ENCODE data around the gene ZBP1.

Gene ZBP1

DNA sequence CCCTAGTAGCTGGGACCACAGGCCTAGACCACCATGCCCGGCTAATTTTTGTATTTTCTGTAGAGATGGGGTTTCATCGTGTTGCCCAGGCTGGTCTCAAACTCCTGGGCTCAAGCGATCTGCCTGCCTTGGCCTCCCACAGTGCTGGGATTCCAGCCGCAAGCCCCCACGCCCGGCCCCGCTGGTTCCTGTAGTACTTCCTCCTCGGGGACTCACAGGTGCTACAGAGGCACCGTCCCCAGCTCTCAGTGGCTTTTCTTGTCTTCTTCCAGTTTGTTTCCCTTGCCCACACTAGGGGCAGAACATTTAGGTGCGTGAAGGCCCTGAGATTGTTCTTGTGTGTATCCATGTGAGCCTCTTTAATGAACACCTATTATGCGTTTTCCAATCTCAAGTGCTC lies 773 bp upstream of the ZBP1 start:
- TF ChIP-seq POLR2AphosphoS5 (IDR thresholded peaks at IDR 0.05; ENCODE audit: low read depth, low read length) (no peak), TAF1 (IDR thresholded peaks at IDR 0.05; ENCODE audit: borderline replicate concordance, low read depth, low read length) (no peak)
- peak; percentile 27 for FAIRE-seq
- no peak for DNase-seq (ENCODE audit: insufficient read length)

DNA sequence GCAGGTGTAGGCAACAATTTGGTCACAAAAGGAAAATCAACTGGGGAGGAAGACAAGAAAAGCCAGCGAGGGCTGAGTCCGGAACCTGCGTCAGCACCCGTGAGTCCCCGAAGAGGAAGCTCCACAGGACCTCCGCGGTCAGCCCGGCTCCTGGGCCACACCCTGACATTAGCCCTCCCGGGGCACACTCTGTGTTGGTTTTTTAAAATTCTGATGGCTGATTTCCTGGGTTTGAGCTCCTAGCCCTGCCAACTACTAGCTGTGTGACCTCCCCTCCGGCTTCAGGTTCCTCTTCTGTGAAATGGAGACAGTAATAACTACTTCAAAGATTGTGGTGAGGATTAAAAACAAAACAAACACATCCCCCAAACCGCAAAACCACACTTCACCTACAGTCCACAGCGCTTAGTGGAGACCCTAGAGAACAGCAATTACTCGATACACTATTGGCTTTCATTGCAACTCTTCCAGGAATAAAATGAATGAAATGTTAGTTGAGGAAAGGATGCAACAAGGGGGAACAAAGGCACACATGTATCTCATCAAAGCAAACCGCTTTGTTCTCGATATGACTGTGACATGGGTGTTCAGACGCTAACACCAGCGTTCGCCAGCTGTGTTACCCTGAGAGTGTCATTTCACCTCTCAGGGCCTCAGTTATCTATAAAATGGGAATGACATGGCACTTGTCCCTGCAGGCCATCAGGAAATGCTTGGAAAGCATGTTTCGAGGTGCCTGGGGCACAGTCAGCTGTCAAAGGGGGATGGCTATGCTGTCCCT lies 985 bp downstream of the ZBP1 start:
- DNase-seq (ENCODE audit: insufficient read length) = no peak
- no peak for TF ChIP-seq TAF1 (IDR thresholded peaks at IDR 0.05; ENCODE audit: borderline replicate concordance, low read depth, low read length)
- TF ChIP-seq POLR2A (IDR thresholded peaks at IDR 0.05; ENCODE audit: low read depth, low read length) = no peak
- TF ChIP-seq POLR2AphosphoS5 (IDR thresholded peaks at IDR 0.05; ENCODE audit: low read depth, low read length) = peak; percentile 28; the same call in 1 of the 2 replicates
- peak; percentile 99 for FAIRE-seq

GRCh38 chr20:57618764-57619050 lies 1.5 kb downstream of the ZBP1 start:
- TF ChIP-seq TAF1 (IDR thresholded peaks at IDR 0.05; ENCODE audit: borderline replicate concordance, low read depth, low read length) (no peak), POLR2AphosphoS5 (IDR thresholded peaks at IDR 0.05; ENCODE audit: low read depth, low read length) (no peak), POLR2A (IDR thresholded peaks at IDR 0.05; ENCODE audit: low read depth, low read length) (no peak)
- FAIRE-seq (no peak), DNase-seq (ENCODE audit: insufficient read length) (no peak)

- TF ChIP-seq POLR2AphosphoS5 (IDR thresholded peaks at IDR 0.05; ENCODE audit: low read depth, low read length) = no peak
- TF ChIP-seq TAF1 (IDR thresholded peaks at IDR 0.05; ENCODE audit: borderline replicate concordance, low read depth, low read length) = no peak
- TF ChIP-seq POLR2A (IDR thresholded peaks at IDR 0.05; ENCODE audit: low read depth, low read length) = no peak
- FAIRE-seq = peak; percentile 76
- no peak for DNase-seq (ENCODE audit: insufficient read length)
These were observed 2.0 kb downstream of the ZBP1 start for GRCh38 chr20:57618091-57618763.

- FAIRE-seq = no peak
- TF ChIP-seq TAF1 (IDR thresholded peaks at IDR 0.05; ENCODE audit: borderline replicate concordance, low read depth, low read length) (no peak), POLR2AphosphoS5 (IDR thresholded peaks at IDR 0.05; ENCODE audit: low read depth, low read length) (no peak), POLR2A (IDR thresholded peaks at IDR 0.05; ENCODE audit: low read depth, low read length) (no peak)
- no peak for DNase-seq (ENCODE audit: insufficient read length)
These were observed 3.0 kb downstream of the ZBP1 start for GRCh38 chr20:57617079-57617795.

DNA sequence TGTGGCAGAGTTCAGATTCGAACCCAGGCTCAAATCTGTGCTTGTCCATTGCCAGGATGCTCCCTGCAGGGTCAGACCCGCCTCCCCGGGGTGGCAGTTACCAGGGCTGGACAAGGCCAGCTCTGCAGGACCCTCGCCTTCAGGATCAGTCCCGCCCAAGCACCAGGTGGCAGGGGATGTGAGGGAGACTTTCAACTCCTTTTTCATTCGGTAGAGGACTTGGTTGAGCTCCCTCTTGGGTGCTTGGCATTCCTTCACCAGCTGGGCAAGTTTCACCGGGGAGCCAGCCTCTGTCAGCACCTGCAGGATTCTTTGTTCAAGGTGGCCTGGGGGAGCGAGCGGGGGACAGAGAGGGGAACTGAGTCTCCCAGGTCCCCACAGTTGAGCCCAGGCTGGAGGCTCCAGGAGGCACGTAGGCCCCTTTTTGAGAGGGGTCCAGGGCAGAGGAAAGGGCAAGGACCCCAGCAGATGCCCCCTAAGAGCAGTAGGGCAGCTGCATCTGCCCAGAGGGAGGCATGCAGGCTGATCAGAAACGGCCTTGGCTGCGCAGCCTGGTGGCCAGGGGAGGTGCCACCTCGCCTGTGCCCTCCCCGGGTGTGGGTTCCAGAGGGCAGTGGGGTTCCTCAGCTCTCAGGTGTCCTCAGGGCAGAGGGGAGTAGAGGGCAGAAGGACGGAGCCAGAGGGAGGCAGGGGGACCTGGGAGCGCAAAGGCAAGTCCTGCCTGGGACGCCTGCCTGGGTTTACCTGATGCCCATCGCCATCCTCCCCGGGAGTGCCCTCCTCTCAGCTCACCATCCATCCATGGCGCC lies 3.9 kb downstream of the ZBP1 start:
- FAIRE-seq (no peak), DNase-seq (ENCODE audit: insufficient read length) (no peak)
- TF ChIP-seq POLR2AphosphoS5 (IDR thresholded peaks at IDR 0.05; ENCODE audit: low read depth, low read length) = no peak
- no peak for TF ChIP-seq POLR2A (IDR thresholded peaks at IDR 0.05; ENCODE audit: low read depth, low read length)
- TF ChIP-seq TAF1 (IDR thresholded peaks at IDR 0.05; ENCODE audit: borderline replicate concordance, low read depth, low read length) = no peak

GRCh38 chr20:57615445-57615811 lies 4.8 kb downstream of the ZBP1 start:
- no peak for DNase-seq (ENCODE audit: insufficient read length)
- TF ChIP-seq POLR2A (IDR thresholded peaks at IDR 0.05; ENCODE audit: low read depth, low read length) = no peak
- no peak for FAIRE-seq

DNA sequence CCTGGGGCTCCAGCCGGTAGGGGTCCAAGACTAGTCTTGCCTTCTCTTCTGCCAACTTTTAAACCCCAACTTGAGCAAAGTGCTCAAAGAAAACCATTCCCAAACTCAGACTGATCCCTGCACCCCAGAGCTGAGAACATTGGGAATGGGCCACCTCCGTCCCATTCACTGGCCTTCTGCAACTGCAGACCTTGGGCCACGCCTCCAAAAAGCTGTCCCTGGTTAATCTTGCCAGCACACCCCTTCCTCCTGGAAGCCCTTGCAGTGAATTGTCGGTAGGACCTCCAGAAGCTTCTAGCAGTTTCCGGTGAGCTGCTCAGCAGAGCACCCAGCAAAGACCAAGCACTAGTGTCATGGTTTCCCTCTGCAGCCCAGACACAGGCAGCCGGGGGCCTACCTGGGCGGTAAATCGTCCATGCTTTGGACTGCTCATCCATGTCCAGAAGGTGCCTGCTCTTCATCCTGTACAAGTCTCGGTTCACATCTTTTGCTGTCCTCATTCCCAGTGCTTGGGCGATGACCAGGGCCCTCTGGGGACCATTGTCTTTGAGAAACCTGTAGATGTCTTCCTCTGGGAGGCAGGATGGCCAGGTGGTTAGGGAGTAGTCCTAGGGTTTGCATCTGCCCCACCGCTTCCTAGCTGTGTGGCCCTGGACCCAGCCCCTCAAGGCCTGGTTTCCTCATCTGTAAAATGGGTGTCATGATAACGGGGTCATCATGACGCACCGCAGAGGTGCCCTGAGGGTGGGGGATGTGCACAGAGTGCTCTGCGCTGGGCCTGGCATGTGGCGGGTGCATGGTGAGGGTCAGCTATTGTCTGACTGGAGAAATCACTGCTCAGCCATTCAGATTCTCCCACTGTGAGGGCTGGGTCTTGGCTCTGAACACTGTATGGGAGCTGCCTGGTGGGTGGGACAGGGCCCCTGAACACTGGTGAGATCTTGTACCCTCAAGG lies 5.5 kb downstream of the ZBP1 start:
- DNase-seq (ENCODE audit: insufficient read length) = no peak
- no peak for FAIRE-seq
- TF ChIP-seq TAF1 (IDR thresholded peaks at IDR 0.05; ENCODE audit: borderline replicate concordance, low read depth, low read length) (no peak), POLR2A (IDR thresholded peaks at IDR 0.05; ENCODE audit: low read depth, low read length) (no peak), POLR2AphosphoS5 (IDR thresholded peaks at IDR 0.05; ENCODE audit: low read depth, low read length) (no peak)

GRCh38 chr20:57613481-57613921 lies 6.7 kb downstream of the ZBP1 start:
- no peak for DNase-seq (ENCODE audit: insufficient read length)
- TF ChIP-seq POLR2A (IDR thresholded peaks at IDR 0.05; ENCODE audit: low read depth, low read length) = no peak
- no peak for TF ChIP-seq TAF1 (IDR thresholded peaks at IDR 0.05; ENCODE audit: borderline replicate concordance, low read depth, low read length)
- TF ChIP-seq POLR2AphosphoS5 (IDR thresholded peaks at IDR 0.05; ENCODE audit: low read depth, low read length) = no peak
- FAIRE-seq = no peak

DNA sequence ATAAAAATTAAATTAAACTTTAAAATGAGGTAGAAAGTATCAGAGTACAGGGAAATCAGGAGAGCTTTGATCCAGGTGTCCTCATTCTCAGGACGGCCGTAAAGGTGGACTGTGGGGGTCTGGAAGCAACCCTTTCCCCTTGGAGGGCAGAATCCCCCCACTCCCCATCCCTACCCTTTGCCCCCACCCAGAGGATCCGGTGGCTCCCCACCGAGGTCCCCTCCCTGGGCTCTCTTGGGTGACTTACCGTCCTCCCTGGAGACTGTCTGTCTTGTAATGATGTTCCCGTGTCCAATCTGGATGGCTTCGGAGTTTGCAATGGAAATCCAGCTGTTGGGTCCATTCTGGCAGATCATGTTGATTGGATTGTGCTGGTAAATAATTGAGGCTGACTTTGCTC lies 7.3 kb downstream of the ZBP1 start:
- TF ChIP-seq POLR2A (IDR thresholded peaks at IDR 0.05; ENCODE audit: low read depth, low read length) = no peak
- no peak for TF ChIP-seq TAF1 (IDR thresholded peaks at IDR 0.05; ENCODE audit: borderline replicate concordance, low read depth, low read length)
- TF ChIP-seq POLR2AphosphoS5 (IDR thresholded peaks at IDR 0.05; ENCODE audit: low read depth, low read length) = no peak
- no peak for FAIRE-seq
- DNase-seq (ENCODE audit: insufficient read length) = no peak

Data from GM12892 (cell line).